Thyroid gland (tissue), 4 donors: ENCODE measurements around the gene ERCC5. TPM values are rescaled to one million over a fixed set of nuclear protein-coding genes. Genes with fewer than 3 reads are reported as not detected.

ENCODE experiments used
- DNase-seq, 2 donors: peaks; one replicate each; pipeline ENCODE4 v3.0.0-alpha.2; 2019
- H3K27ac ChIP-seq, 3 donors: fragments of 200-600 bp; sonication (generic); 1 replicate in 2 of 3; 2 replicates in 1 of 3; pipeline ENCODE4 v1.5.1; 2016 to 2019; ENCODE audit warnings: mild to moderate bottlenecking in 1 of 3, moderate library complexity in 1 of 3
- H3K27me3 ChIP-seq: fragments of 200-600 bp; sonication (generic); one replicate; pipeline ENCODE4 v1.5.1; 2019
- H3K36me3 ChIP-seq, 2 donors: fragments of 200-600 bp; sonication (generic); one replicate each; pipeline ENCODE4 v1.5.1; 2016 to 2019
- H3K4me1 ChIP-seq, 2 donors: fragments of 200-600 bp; sonication (generic); one replicate each; pipeline ENCODE4 v1.5.1; 2017 to 2019
- H3K4me3 ChIP-seq, 3 donors: fragments of 200-600 bp; sonication (generic); replicated peaks in 1 of 3; 1 replicate in 2 of 3; 2 replicates in 1 of 3; pipeline ENCODE4 v1.5.1; 2016; ENCODE audit warnings: mild to moderate bottlenecking in 1 of 3
- H3K9me3 ChIP-seq: fragments of 200-600 bp; sonication (generic); one replicate; pipeline ENCODE4 v1.5.1; 2017
- POLR2A ChIP-seq, 2 donors: fragments of 450-650 bp; IDR thresholded peaks; one replicate each; pipeline ENCODE4 v1.6.1; 2017; ENCODE audit warnings: antibody characterized with exemption in 2 of 2, mild to moderate bottlenecking in 2 of 2, moderate library complexity in 1 of 2
- WGBS, 2 donors: methylation state at CpG; one replicate each; pipeline ENCODE4 v1.1.5; 2017; 5-methylcytosine and 5-hydroxymethylcytosine counted together
- intact Hi-C: fragments of 100-400 bp; cut with DNase I; formaldehyde crosslinking; loops from one replicate; pipeline ENCODE4 v1.15.1; 2023
- total RNA-seq, 4 donors: library from RNA; depleted of rRNA; stranded (reverse); fragments of >200 nt; gene quantifications; one replicate each; pipeline ENCODE4 v1.2.3, GENCODE V29; 2016
- TF ChIP-seq, protein P1 (sequence below), 6 experiments: fragments of 200-600 bp in 3 of 6; fragments of 450-650 bp in 3 of 6; sonication (generic) in 3 of 6; IDR thresholded peaks; one replicate each; pipeline ENCODE4 v1.5.1; 2016 to 2019; ENCODE audit warnings: antibody characterized with exemption in 6 of 6, mild to moderate bottlenecking in 2 of 6, inconsistent platforms in 1 of 6, moderate library complexity in 1 of 6

Gene ERCC5
- total RNA-seq, 4 donors from 2014 or later, result 57.2 to 119 (median 102) TPM

DNA sequence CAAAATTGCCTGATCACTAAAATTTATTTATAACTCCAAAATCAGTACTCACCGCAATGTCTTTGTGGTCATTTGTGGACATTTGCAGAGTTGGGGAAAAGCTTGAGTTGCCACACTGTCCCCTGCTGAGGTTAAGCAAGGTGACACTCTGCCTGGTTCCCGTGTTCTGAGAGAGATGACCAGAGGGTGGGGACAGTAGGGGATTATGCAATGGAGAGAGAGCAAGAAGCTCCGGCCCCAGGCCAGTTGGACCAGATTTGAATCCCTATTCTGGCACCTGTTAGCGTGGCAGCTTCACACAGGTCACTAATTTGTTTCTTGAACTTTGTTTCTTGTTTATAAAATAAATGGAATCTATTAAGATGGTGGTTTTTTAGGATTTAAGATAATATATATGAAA, 17.8 kb downstream of the ERCC5 start:
- intact Hi-C loops, result no loop called here
- 80 to 82% methylated on average over 4 of the region's 4 CpGs for WGBS, 2 donors
- no peaks in the 10 kb centered on the region for H3K9me3 ChIP-seq
- H3K27ac ChIP-seq, result no peak overlapping the region
- H3K27me3 ChIP-seq, result no peaks in the 10 kb centered on the region
- no peak for DNase-seq
- TF ChIP-seq, protein P1, sequence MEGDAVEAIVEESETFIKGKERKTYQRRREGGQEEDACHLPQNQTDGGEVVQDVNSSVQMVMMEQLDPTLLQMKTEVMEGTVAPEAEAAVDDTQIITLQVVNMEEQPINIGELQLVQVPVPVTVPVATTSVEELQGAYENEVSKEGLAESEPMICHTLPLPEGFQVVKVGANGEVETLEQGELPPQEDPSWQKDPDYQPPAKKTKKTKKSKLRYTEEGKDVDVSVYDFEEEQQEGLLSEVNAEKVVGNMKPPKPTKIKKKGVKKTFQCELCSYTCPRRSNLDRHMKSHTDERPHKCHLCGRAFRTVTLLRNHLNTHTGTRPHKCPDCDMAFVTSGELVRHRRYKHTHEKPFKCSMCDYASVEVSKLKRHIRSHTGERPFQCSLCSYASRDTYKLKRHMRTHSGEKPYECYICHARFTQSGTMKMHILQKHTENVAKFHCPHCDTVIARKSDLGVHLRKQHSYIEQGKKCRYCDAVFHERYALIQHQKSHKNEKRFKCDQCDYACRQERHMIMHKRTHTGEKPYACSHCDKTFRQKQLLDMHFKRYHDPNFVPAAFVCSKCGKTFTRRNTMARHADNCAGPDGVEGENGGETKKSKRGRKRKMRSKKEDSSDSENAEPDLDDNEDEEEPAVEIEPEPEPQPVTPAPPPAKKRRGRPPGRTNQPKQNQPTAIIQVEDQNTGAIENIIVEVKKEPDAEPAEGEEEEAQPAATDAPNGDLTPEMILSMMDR (IDR thresholded peaks at IDR 0.05), result no peak
- no peak for TF ChIP-seq POLR2A (IDR thresholded peaks at IDR 0.05)
- no peaks in the 10 kb centered on the region for H3K4me1 ChIP-seq
- H3K4me3 ChIP-seq, result no peak overlapping the region
- peaks cover 89% of the 10 kb centered on the region in 2 donors for H3K36me3 ChIP-seq

DNA sequence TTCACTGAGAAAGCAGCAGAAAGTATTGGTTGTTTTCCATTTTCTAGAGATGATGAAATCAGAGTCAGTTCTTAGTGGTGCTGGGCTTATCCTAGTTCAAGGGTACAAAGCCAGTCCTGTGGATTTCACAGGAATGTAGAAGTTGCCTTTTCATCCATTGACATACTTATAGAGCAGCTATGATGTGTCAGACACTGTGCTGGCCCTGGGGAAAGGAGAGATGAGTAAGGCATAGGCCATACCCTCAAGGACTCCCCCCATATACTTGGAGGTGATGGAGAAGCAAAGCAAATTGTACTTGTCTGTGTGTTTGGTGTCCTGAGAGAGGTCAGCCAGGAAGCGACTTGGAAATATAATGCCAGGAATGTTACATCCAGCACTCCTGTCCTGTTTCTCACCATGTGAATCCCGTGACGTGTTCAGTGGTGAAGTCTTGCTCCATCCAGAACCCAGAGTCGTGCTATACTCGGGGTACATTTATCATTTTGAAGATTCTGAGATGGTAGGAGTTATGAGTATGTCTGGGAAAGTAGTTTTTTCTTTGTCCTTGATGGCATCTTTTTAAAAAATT, 22.6 kb downstream of the ERCC5 start:
- Histone ChIP-seq H3K4me1 (no peaks in the 10 kb centered on the region), H3K9me3 (no peaks in the 10 kb centered on the region), H3K4me3 (no peak overlapping the region), H3K27ac (no peak overlapping the region), H3K36me3 (peaks cover 44 to 62% of the 10 kb centered on the region in 2 donors), H3K27me3 (no peaks in the 10 kb centered on the region)
- WGBS, 2 donors, result 91 to 95% methylated on average over 5 of the region's 5 CpGs
- no peak for TF ChIP-seq POLR2A (IDR thresholded peaks at IDR 0.05)
- TF ChIP-seq, protein P1 (IDR thresholded peaks at IDR 0.05), result no peak
- no peak for DNase-seq
- intact Hi-C loops, result no loop called here

DNA sequence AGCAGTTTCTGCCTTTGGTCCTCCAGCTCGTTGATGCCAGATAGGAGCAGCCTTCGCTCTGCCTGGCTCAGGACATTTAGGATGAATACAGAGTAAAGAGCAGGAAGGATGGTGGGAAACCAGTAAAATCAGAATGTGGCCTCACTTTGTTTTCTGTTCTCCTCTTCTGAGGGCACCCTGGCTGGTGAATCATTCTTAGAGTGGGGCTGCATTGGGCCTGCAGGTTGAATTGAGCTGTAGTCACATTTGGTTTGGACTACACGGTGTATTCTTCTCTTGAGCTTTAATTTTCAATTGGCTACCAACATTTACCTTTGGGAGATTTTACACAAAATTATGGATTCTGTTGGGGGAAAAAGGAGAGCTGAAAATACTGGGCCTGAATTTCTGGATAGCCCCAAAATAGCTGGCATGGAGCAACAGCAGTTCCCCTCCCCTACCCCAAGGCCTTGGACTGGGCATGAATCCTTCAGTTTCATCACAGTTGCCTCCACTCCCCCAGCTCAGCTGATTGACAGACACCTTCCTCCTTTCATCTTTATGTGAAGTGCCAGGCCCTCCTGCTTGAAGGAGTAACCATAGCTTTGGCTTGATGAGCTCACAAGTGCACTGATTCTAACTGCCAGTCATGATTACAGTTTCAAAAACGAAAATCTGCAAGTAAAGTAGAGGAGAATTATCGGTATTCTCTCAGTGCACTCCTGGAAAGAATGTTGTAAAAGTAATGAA, 24.3 kb downstream of the ERCC5 start:
- Histone ChIP-seq H3K27ac (no peak overlapping the region), H3K9me3 (no peaks in the 10 kb centered on the region), H3K36me3 (peaks cover 35 to 59% of the 10 kb centered on the region in 2 donors), H3K27me3 (no peaks in the 10 kb centered on the region), H3K4me3 (no peak overlapping the region), H3K4me1 (no peaks in the 10 kb centered on the region)
- 60 to 62% methylated on average over 5 of the region's 5 CpGs for WGBS, 2 donors
- intact Hi-C loops, result no loop called here
- no peak for DNase-seq
- TF ChIP-seq POLR2A (IDR thresholded peaks at IDR 0.05), result no peak
- TF ChIP-seq, protein P1 (IDR thresholded peaks at IDR 0.05), result no peak

DNA sequence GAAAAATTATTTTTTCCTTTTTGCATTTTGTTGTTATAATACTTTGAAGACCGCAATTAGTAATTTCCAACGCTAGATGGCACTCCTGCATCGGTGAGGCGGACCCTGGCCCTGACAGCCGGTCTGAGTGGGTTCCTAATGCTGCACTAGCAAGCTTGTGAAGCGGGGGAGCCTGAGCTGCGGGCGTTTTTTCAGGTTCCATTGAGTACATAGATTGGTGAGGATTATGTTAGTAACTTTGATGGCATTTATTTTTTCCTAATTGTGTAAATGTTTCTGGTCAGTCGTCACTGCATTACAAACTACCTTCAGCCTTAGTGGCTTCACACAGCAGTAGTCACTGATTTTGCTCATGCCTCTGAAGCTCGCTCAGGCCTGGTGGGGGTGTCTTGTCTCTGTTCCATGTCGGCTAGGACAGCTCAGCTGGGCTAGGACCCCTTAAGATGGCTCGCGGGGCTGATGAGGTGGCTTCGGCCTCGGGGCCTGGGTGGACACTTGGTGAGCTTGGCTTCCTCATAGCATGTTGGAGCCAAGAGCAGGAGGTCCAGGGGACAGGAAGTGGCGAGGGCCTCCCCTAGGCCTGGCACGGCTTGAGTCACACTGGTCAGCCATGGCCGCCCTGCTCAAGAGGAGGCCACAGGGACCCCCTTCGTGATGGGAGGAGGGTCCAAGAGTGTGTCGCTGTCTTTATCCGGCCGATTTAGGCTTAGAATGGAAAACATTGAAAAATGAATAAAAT, 25.0 kb downstream of the ERCC5 start:
- Histone ChIP-seq H3K27ac (no peak overlapping the region), H3K4me3 (no peak overlapping the region), H3K27me3 (no peaks in the 10 kb centered on the region), H3K9me3 (no peaks in the 10 kb centered on the region), H3K4me1 (no peaks in the 10 kb centered on the region), H3K36me3 (peaks cover 36 to 61% of the 10 kb centered on the region in 2 donors)
- 56 to 57% methylated on average over 21 to 22 of the region's 22 CpGs for WGBS, 2 donors
- TF ChIP-seq POLR2A (IDR thresholded peaks at IDR 0.05), result no peak
- TF ChIP-seq, protein P1 (IDR thresholded peaks at IDR 0.05), result peak; percentile 35 to 88 (median 54)
- DNase-seq, result peak; percentile 42 to 59
- intact Hi-C loops, result no loop called here

DNA sequence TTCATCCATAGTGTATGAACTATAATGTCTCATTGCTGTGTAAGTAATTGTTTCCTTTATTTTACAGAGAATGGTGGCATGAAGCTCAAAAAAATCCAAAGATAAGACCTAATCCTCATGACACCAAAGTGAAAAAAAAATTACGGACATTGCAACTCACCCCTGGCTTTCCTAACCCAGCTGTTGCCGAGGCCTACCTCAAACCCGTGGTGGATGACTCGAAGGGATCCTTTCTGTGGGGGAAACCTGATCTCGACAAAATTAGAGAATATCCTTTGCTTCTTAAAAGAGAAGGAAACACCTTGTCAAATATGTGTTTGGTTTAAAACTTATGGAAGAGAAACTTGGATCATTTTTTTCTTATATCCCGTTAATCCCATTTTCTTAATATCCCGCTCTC, 26.3 kb downstream of the ERCC5 start:
- no peak for DNase-seq
- TF ChIP-seq, protein P1 (IDR thresholded peaks at IDR 0.05), result no peak
- no peak for TF ChIP-seq POLR2A (IDR thresholded peaks at IDR 0.05)
- Histone ChIP-seq H3K27ac (no peak overlapping the region), H3K27me3 (no peaks in the 10 kb centered on the region), H3K36me3 (peaks cover 34 to 58% of the 10 kb centered on the region in 2 donors), H3K9me3 (no peaks in the 10 kb centered on the region), H3K4me1 (no peaks in the 10 kb centered on the region), H3K4me3 (no peak overlapping the region)
- WGBS, 2 donors, result 90 to 96% methylated on average over 7 of the region's 7 CpGs
- intact Hi-C loops, result no loop called here
